NCI-H1694 (cell line): ENCODE results near the gene ABCB4.

ENCODE experiments used
- DNase-seq: peaks from one replicate; lab custom pipeline; 2025; lab: John Stamatoyannopoulos, UW

Gene ABCB4

GRCh38 chr7:87475359-87476178 is at the start of gene ABCB4:
TSS of gene ABCB4 (minus strand) at chr7:87475680. CDS start at chr7:87475465, 215 bp downstream.
- DNase-seq, result no peak

DNA sequence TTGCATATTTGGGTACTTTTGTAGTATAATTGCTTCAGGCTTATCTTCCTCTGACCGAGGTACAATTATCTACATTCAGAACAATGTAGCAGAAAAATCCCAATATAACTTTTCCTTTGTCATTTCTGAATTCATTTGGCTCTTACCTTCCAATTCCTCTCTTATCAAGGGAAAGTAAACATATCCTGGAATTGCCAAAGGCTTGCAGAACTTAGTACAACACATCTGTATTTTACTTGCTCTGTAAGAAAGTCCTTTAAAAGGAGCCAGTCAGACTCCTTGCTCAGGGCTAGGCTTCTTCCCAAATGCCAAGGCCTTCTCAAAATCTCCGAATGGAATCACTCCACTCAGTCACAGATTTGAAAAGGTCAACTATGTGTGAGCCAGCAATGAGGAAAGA is 43.3 kb upstream of the ABCB4 start:
- no peak for DNase-seq

GRCh38 chr7:87517891-87518290 is 42.4 kb upstream of the ABCB4 start:
- no peak for DNase-seq

DNA sequence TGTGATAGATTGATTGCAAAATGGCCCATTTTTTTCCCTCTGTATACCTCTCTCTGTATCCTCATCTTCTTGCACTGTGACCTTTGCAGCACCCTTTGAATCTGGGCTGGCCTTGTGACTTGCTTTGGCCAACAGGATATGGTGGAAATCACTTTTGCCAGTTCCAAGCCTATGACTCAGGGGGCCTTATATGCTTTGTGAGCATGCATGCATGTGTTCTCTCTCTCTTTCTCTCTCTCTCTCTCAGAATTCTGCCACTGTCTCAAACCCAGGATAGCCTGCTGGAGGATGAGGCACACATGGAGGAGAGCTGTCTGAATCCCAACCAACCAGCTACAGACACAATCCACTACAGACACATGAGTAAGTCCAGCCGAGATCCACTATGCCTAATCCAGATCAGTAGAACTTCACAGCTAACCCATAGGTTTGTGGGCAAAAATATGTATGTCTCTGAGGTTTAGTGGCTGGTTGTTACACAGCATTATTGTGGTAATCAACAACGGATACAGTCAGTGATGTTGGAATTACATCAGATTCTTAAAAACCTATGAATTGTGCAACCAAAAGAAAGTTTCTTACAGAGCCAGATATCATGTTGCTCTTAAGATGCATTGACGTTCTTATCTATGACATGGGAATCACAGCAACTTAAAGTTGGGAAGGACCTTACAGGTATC is 41.8 kb upstream of the ABCB4 start:
- DNase-seq, result no peak

- no peak for DNase-seq
Measured at GRCh38 chr7:87513735-87514335, 38.4 kb upstream of the ABCB4 start.

- DNase-seq, result no peak
Measured at GRCh38 chr7:87512906-87513305, 37.4 kb upstream of the ABCB4 start.

DNA sequence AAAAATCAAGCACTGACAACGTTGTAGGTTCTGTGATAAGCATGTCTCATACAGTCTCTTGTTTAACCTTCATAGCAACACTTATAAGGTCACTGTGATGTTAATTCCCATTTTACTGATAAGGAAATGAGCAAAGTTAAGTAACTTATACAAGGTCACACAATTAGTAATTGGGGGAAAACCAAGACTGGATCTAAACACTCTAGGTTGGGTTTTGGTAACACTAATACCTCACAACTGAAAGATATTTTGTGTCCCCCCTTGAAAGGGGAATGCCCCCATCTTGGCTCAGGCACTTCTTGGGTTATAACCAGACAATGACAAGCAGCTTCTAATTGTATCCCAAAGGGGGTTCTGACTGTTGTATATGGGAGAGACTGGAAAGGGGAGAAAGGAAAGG is 36.0 kb upstream of the ABCB4 start:
- DNase-seq, result no peak

GRCh38 chr7:87510411-87510875 is 35.0 kb upstream of the ABCB4 start:
- no peak for DNase-seq

DNA sequence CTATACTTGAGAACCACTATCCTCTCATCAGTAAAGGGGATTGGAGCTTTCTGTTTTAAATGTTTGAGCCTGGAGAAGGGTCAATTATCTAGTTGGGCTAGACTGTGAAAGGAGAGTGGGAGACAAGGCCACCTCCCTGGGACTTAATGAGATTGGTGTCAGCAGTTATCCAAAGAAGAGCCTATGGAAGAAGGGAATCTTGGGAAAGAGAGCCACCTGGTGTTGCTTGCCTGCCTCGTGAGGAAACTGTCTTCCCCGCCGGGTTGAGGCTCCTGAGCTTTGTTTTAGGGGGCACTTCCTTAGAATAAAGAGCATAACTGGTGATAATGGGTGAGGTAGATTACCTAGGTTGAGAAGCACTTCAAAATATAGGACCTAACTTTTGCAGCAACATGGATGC is 32.0 kb upstream of the ABCB4 start:
- DNase-seq, result no peak

DNA sequence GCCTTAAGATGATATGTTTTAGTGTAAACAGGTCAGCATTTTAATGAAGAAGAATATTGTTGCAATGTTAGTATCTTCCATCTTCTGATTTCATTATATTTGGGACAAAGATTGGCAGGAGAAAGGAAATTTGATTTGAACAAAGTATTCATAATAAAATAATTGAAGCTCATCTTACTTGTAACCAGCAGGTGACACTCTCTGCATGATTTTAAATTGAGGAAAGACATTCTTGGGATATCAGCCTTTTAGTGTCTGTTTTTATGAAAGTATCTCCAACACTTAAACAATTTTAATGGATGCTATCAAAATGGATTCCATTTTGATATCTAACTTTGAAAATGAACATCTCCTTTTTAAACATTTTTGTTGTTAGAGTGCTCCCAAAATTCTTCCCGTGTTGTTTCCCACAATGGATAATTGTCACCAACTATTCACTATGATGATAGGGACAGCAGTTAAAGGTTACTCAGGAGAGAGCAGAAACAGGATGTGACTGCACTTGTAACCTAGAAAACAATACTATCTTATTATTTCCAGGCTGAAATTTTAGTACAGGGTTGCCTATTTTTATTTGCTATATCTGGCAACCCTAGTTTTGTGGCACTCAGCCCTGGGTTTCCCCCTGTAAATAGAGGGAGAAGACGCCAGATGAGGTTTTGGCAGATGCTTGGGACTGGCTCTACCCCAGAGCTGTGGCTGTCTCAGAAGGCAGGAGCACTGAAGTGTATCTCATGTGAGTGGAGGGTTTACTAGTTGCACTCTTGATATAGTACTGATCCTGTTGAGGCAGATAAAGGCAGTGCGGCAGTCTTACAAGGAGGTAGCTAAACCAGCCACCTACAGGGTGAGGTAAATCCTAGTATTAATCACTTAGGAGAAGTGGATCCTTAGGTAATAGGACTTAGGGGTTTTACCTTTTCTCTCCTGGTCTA is 31.0 kb upstream of the ABCB4 start:
- no peak for DNase-seq

- DNase-seq, result no peak
Measured at GRCh38 chr7:87505557-87506245, 30.2 kb upstream of the ABCB4 start.

DNA sequence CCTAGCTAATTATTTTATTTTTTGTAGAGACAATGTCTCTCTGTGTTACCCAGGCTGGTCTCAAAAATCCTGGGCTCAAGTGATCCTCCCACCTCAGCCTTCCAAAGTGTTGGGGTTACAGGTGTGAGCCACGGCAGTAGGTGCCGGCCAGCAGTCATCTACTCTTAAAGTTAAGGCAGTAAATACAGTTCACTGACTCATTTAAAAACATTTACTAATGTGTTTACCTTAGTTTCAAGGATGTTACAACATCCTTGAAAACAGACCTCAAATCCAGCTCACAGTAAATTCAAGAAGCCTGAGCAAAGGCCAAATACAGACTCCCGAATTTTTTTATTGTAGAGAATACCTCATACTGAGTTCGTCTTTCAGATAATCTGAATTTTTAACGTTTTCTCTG is 29.6 kb upstream of the ABCB4 start:
- DNase-seq, result no peak

DNA sequence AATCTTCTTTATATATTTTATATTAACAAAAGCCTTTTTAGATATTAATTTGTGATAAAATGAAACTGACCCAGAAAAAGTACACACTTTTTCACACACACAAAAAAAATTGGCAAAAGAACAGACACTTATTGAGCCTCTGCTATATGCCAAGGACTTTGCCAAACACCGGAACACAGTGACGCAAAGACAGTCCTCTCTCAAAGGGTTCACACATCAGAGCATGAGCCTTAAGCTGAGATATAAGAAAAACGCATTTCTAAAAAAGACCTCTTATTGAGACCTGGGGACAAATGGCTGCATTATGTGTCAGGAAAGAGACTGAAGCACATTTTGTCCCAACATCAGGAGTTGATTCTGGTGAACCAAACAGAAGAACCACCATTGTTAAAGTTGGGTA is 24.0 kb upstream of the ABCB4 start:
- DNase-seq, result no peak

DNA sequence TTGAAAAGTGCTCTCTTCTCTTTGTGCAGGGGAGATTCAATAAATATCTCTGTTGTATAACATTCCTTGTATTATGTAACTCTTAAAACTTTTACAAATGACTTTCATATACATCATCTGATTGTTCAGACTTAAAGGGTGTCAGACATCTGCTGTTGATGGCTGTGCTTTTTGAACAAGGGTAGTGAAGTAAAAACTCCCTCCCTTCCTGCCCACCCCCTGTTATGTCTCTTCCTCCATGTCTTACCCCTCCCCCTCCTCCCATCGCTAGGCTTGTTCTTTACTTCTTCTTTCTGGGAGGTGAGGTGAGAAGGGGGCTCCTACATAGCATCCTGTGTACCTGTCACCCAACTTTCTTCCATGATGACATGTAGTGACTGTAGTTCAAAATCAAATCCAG is 23.4 kb upstream of the ABCB4 start:
- no peak for DNase-seq

DNA sequence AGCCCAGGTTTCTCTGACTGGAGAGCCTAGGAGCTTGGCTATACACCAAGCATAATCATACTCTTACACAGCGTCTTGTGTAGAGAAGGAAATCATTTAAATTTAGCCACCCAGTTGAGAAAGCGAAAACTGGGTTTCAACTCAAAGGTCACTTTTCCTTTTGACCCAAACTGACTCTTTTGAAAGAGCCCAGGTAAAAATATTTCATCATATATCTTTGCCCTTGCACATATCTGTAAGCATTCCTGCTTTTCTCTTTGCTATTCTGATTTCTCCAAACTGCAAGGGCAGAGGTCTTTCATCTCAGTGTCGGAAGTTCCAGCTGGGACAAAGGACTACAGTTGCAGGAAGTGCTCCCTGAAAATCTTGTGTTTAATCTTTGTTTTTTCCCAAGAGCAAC is 22.0 kb upstream of the ABCB4 start:
- DNase-seq, result no peak

- no peak for DNase-seq
Measured at GRCh38 chr7:87495366-87495765, 19.9 kb upstream of the ABCB4 start.

GRCh38 chr7:87494454-87494853 is 19.0 kb upstream of the ABCB4 start:
- DNase-seq, result no peak

DNA sequence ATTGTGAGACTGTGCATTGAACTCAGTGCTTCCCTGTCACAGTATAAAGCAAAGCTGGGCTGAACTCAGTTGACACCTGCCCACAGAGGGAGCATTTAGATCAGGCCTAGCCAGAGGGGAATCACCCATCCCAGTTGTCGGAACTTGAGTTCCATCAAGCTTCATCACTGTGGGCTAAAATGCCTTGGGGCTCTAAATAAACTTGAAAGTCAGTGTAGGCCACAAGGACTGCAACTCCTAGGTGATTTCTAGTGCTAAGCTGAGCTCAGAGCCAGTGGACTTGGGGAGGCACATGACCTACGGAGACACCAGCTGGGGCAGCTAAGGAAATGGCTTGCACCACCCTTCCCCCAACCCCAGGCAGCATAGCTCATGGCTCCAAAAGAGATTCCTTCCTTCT is 7.7 kb upstream of the ABCB4 start:
- DNase-seq, result no peak

DNA sequence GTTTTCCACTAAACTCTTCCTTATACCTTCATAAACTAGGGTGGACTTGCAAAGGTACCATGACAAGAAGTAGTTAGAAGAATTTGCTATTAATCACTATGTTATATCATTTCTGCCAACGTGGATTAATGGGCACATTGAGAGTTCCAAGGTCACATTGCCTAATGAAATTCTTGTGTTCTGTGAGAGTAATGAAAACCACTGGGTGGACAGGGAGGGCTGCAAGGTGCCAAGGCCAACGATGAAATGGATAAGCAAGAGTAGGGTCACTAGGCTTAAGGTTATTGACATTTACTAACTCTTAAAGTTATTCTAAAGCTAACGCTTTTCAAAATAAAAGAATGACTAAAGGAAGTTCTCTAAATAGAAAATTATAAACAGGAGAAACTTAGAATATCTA is 6.6 kb upstream of the ABCB4 start:
- no peak for DNase-seq

GRCh38 chr7:87480386-87480785 is 4.9 kb upstream of the ABCB4 start:
- DNase-seq, result no peak

DNA sequence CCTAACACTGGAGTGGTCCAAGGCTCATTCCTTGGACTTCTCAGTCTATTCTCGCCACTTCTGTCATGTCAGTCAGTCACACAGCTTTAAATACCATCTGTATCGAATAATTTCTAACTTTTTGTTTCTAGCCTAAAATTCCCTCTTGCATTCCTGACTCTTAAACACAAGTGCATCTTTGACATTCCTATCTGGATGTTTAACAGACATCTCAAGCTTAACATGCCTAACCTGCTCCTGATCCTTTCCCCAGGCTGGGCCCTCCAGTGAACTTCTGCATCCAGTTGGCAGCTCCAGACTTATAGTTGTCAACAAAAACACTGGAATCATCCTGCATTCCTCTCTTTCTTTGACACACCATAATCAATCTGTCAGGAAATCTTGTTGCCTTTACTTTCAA is 4.5 kb upstream of the ABCB4 start:
- no peak for DNase-seq
